GM21737 (cell line): Measurements from ENCODE around the gene CAMK1D.
"Not testable (repeated sequence)": the region's sequence is repeated elsewhere in the genome, so short reads cannot be mapped to it uniquely, and the experiment has no call there.

Experiments used
- ATAC-seq: cut with Tn5 transposase; IDR thresholded peaks from one replicate; pipeline ENCODE4 v1.9.1; 2021; ENCODE audit warnings: mild to moderate bottlenecking, moderate library complexity; ENCODE audit not compliant: unreplicated experiment

The CAMK1D gene

GRCh38 chr10:12543589-12543988 is 194.2 kb downstream of the CAMK1D start:
- no peak for ATAC-seq

- ATAC-seq = not testable (repeated sequence)
These were observed 196.9 kb downstream of the CAMK1D start for GRCh38 chr10:12546160-12546802.

- no peak for ATAC-seq
These were observed 198.0 kb downstream of the CAMK1D start for GRCh38 chr10:12547301-12547771.

DNA sequence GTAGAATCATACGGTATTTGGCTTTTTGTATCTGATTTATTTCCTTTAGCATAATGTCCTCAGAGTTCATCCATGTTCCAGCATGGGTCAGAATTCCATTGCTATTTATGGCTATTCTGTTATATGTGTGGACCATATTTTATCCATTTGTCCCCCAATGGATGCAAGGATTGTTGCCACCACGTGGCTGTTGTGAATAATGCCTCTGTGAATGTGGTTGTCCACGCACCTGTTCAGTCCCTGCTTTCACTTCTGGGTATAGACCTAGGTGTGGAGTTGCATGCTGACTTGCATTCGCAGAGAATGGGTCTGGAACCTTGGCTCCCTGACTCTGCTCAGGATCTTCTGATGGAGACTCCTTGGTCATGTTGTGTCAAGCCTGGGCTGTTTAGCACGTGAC is 199.9 kb downstream of the CAMK1D start:
- ATAC-seq = no peak

GRCh38 chr10:12550994-12551393 is 201.6 kb downstream of the CAMK1D start:
- ATAC-seq = no peak

DNA sequence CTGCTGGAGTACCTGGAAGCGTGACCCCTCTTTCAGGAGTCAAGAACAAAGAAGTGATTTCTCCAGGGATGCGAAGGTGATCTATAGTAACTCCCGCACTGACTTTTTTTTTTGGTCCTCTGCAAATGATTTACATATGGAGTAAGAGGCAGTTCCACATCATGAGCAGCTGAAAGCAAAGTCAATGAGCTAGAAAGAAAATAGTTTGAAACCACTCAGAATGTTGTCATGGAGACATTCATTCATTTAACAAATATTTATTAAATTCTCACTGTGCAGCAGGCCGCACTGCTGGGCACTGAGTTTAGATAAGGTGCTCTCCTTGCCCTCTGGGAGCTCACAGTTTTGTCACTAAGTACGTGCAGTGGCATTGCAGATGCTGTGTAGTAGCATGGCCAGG is 206.7 kb downstream of the CAMK1D start:
- ATAC-seq = no peak

DNA sequence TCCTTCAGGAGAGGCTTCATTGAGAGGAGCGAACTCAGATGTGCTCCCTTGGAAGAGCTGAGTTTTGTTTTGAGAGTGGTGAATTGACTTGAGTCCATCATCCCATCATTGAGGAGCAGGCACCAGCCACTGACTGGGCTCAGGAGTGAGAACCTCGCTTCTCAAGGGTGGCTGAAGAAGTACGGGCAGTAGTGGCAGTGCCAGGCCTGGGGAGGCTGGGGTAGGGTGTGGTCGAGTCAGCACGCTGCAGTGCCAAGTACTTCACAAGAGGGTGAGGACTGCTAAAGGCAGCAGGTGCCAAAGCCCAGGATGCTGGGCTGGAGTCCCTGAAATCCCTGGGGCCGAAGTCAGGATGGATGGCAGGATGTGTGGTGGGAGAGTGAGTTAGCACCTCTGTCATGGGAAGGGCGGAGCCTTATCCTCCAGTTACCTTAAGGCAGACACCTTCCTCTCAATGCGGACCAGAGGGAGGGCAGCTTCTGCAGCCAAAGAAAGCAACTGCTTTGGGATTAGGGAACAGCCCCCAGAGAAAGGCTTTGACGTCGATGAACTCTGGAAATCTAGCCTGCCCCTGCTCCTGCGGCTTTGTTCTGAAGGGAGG is 210.3 kb downstream of the CAMK1D start:
- ATAC-seq = no peak

DNA sequence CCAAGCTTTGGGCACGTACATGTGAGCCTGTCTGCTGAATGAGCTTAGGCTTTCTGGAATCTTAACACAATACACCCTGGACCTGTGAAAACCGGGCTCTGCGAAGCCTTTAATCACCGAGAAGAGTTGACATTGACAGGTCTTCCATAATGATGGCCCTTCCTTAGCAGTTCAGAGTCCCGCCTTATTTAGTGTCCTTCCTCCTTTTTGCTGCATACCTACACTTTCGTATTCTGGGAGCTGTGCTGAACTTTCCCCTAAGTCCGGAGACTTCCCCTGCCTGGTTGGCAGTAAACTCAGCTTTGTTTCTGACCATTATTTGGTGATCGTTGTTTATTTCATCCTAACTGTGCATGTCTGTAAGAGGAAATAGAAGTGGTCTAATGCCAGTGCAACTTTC is 212.0 kb downstream of the CAMK1D start:
- no peak for ATAC-seq

DNA sequence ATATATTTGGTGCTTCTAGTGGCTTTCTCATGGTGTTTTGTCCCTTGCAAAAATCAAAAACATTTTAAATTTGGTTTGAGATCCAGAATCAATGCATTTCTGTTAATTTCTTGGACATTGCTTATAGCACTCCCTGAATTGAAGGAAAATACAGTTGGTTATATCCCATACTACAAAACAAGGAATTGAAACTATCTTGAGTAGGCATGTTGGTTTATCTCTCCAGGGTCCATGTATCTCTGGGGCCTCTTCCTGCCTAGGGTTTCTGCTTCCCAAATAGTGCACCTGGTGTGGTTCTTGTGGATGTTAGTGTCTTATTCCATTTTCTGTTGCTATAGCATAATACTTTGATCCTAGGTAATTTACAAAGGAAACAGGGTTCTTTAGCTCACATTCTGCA is 212.4 kb downstream of the CAMK1D start:
- ATAC-seq = no peak

DNA sequence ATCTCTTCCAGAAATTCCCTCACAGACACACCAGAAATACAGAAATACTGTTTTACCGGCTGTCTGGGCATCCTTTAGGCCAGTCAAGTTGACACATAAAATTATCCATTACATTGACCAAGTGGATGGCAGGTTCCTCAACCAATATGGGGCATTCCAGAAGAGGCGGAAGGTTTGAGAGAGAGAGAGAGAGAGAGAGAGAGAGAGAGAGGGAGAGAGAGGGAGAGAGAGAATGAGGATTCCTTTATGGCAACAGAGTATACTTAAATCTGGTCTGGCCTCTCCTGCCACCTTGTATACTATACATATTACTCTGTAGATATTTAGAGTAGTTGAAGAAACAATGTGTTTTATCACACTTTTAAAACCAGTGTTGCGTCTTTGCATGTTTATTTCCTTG is 214.1 kb downstream of the CAMK1D start:
- no peak for ATAC-seq

DNA sequence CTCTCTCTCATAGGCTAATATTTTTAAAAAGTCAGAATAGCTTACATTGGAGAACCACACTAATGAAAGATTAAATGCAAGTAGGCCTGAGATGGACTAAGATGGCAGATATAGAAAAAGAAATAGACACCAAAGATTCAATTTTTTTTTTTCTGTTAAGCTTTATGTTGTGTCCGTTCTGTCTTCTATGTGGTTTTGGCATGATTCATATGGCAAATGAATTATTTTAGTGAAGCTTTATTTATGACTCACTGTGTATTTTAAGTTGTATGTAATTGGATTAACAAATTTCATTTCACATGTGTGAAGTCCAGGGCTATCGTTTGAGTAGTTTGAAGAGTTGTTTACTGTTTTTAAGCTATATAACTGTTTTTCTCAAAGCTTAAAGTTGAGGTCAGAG is 214.8 kb downstream of the CAMK1D start:
- ATAC-seq = no peak

DNA sequence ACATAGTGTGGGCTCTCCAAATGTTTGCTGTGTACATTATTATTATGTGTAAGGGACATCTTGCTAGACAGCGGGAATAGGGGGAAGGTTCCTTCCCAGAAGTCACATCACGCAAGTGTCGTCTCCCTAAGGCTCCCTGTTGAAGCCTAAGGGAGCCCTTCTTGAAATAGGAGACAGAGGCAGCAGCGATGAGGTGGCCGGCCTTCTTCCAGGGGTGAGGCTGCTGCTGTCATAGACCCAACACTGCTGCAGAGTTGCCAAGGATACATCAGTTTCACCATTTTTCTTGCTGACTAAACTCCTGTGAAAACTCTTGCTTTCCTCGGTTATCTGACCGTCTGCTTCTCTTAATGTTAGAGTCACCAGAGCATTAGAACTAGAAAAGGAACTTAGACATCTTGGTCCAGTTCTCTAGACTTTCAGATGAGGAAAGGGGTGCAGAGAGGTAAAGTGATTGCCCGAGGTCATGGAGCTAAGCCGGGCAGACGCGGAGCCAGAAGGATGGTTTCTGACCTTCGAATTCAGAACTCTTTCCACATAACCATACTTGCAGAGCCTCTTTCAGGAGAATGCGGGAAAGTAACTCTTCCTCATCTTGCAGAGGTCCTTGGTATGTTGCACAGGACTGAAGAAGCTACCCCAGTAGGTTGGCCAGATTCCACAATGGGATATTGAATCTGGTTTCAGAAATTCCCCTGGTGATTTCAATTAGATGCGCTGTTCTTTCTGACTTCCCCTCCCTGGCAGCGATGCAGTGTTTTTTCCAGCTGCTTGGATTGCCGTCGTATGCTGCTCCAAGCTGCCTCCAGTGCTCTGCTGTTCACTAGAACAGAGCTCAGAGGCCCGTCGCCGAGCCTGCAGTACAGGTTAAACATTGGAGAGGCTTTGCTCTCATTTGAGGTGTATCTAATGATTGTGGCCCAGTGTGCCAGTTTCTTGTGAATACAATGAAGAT is 217.1 kb downstream of the CAMK1D start:
- no peak for ATAC-seq

DNA sequence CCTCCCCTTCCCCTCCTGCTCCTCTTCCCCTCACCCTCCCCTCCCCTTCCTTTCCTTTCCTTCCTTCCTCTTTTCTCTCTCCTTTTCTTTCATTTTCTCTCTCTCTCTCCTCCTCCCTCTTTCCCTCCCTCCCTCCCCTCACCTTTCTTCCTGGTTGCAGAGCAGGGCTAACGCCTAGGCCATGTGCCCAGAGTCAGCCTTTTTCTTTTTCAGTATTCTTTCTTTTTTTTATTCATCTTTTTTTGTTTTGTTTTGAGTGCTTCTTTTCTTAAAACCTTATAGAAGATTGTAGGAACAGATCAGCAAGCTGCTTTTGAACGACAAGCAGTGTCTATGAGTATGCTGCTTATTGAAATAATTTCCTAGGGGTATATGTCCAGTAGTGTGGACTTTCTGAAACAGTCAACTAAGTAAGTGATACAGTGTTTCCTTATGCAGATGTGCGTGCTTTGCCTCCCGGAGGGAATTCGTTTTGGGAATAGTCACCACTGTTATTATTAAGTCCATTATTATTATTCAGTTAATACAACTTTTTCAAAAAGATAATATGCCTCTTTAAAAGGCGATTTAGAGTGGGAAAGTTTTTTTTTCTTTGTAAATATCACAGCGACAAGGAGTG is 219.2 kb downstream of the CAMK1D start:
- no peak for ATAC-seq

DNA sequence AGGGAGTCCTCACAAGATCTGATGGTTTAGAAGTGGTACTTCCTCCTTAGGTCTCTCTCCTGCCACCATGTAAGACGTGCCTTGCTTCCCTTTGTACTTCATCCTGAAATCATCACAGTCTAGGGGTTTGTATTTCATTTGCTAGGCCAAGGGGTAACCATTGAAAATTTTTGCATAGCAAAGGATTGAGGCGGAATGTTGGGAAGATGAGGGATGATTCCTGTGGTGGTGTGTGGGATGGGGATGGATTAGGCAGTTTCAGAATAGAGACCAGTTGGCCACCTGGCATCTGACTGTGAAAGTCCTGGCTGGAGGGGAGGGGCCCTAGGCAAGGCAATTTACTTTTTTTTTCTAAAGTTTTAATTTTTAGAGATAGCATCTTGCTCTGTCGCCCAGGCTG is 222.9 kb downstream of the CAMK1D start:
- ATAC-seq = no peak

DNA sequence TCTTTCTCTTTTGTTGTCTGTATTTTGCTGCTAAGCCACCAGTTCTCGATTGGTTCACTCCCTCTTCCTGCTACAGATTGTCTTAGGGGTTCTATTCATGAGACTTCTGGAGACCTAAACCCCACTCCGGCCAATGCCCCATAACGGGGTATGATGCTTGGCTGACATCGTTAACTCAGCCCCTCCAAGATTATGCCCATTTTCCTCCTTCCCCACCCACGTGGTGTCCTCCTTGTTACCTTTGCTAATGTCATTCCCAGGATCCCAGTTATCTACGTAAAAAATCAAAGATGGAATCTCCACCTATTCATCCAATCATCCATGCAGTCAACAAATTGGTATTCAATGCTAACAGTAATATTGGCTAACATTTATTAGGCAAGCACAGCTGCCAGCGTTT is 228.3 kb downstream of the CAMK1D start:
- no peak for ATAC-seq

DNA sequence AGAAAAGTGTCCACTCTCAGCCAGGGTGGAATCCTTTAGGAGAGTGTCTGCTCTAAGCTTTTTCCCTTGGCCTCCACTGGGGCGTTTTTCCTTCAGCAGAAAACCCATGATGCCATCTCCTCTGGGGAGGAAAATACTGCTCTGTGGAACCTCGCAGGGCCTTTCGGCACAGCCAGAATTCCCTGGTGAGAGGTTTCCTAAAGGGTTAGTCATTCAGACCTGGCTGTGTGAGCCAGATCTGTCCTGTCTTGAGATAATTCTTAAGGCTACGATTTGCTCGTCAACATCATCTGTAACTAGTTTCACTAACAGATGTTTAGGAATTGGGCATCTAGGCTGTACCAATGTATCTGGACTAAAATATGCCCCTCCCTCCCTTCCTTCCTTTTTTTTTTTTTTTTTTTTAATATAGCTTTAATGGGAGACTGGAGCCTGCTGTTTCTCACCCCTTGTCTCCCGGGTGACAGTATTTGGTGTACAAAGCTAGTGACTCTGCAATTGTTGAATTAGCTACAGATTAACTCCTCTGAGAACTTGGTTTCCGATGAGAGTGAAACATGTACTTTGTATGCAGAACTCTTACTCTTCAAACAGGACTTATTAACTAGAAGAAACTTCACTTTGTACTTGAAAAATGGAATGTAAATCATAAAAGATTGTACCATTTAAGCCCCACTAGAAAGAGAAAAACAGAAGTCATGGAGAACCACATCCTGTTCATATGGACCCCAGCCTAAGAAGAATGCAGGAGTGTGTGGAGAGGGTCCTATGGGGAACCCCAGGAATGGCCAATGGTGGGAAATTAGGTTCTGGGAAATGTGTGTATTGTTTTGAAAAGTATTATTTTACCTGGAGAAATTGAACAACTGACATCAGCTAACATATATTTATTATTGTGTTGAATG is 230.9 kb downstream of the CAMK1D start:
- peak; percentile 92 for ATAC-seq

DNA sequence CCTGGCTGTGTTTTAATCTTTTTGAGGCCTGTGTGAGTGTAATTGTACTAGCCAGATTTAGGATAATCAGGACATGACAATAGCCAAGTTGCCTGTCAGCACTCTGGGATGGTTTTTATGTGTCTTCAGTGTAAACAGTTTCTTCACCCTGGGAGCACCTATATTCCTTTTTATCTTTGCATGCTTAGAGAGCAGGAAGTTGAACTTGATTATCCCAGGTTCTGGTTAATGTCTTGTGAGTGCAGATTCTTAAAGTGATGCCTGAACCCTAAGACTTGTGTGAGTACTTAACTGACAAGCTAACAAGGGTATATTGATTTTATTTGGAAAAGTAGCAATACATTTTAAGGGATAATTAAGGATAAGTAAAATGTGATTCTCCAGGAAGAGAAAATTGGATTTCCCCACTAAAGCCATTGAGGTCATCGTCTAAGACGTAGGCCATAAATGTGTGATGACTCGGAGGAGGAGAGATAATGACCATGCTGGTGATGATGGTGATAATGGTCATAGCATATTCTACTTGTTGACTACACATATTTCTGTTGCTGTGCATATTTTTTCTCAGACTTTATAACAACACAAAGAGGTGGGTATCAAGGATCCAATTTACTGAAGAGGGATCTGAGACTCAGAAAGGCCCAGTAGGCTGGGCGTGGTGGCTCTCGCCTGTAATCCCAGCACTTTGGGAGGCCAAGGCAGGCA is 234.7 kb downstream of the CAMK1D start:
- ATAC-seq = no peak

- no peak for ATAC-seq
These were observed 237.4 kb downstream of the CAMK1D start for GRCh38 chr10:12586741-12587140.

DNA sequence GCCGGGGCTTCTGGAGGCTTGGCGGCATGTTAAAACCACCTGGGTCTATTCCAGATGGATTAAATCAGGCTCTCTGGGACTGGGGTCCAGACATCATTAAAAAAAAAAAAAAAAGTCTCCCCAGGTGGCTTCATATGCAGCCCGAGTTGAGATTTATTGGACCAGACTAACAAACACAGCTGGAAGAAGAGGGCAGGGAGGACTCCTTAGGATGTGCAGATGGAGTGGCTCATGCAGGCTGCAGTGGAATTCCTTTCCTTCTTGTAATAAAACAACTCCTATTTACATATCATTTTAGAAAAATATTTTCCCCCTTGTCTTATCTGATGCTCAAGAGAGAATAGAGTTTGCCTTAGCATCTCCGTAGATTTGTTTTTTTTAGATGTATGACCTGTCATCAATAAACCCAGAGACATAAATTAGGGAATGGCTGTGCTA is 238.1 kb downstream of the CAMK1D start:
- no peak for ATAC-seq
